A549 treated with AZD9567 at 1 μM for 4 hours (cell line): ENCODE measurements around the gene CACUL1. TPM values are rescaled to one million over a fixed set of nuclear protein-coding genes. Genes with fewer than 3 reads are reported as not detected.

Experiments used
- total RNA-seq: library from RNA; stranded (reverse); fragments of 200-300 nt; extraction: Qiagen RNA extraction; gene quantifications from 5 replicates; pipeline ENCODE4 v1.2.3, GENCODE V29; 2022; ENCODE audit not compliant: insufficient read depth

The CACUL1 gene
- 10.1 to 25.0 TPM (median 13.6 TPM) in 5 replicates for total RNA-seq

GRCh38 chr10:118754556-118755423 is at the start of gene CACUL1:
Gene CACUL1 (minus strand): TSS chr10:118754970. CDS start chr10:118754762, 208 bp downstream.

Other genes with a start within 250 kb of the CACUL1 start
- not detected in 5 replicates for gene PRLHR, start 159.3 kb downstream of the CACUL1 start, total RNA-seq